ENCODE data around the gene FGL2.
"Not testable (repeated sequence)": the region's sequence is repeated elsewhere in the genome, so short reads cannot be mapped to it uniquely, and the experiment has no call there.

Gene FGL2, protein sequence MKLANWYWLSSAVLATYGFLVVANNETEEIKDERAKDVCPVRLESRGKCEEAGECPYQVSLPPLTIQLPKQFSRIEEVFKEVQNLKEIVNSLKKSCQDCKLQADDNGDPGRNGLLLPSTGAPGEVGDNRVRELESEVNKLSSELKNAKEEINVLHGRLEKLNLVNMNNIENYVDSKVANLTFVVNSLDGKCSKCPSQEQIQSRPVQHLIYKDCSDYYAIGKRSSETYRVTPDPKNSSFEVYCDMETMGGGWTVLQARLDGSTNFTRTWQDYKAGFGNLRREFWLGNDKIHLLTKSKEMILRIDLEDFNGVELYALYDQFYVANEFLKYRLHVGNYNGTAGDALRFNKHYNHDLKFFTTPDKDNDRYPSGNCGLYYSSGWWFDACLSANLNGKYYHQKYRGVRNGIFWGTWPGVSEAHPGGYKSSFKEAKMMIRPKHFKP

DNA sequence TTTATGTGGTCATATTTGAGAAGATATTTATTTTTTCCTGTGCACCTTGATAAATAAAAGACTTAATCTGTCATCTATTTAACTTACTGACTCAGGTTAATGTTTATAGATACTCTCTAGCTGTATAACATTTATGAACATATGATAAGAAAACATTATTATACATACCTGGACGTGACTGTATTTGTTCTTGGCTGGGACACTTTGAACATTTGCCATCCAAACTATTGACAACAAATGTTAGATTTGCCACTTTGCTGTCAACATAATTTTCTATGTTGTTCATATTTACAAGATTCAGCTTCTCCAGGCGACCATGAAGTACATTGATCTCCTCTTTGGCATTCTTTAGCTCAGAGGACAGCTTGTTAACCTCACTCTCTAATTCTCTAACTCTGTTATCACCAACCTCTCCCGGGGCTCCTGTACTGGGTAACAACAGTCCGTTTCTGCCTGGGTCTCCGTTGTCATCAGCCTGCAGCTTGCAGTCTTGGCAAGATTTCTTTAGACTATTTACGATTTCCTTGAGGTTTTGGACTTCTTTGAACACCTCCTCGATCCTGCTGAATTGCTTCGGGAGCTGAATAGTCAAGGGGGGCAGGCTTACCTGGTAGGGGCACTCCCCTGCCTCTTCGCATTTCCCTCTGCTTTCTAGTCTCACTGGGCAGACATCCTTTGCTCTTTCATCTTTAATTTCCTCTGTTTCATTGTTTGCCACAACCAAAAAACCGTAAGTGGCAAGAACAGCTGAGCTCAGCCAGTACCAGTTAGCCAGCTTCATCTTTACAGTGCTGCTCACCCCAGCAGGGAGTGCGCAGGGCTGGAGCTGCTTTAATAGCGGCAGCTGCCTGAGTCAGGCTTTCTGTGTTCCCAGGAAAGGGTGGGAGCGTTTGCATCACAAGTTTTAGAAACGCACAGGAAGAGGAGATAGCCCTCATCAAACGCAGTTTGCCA, at the start of gene FGL2:
TSS of gene FGL2 (minus strand) at position 807 of the 954 bp plus-strand sequence. CDS start at position 781, 26 bp downstream.
- DNase-seq, result no peak

DNA sequence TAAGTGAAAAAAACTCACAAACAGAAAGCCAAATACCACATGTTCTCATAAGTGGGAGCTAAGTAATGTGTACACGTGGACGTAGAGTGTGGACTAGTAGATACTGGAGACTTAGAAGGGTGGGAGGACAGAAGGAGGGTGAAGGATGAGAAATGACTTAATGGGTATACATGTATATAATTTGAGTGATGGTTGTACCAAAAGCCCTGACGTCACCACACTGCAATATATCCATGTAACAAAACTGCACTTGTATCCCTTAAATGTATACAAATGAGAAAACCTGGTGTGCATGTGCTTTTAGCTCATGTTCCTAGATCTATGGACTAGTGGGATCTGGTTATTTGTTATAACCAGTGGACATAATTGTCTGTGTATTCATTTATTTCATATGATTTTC, 48.5 kb upstream of the FGL2 start:
- no peak for DNase-seq

DNA sequence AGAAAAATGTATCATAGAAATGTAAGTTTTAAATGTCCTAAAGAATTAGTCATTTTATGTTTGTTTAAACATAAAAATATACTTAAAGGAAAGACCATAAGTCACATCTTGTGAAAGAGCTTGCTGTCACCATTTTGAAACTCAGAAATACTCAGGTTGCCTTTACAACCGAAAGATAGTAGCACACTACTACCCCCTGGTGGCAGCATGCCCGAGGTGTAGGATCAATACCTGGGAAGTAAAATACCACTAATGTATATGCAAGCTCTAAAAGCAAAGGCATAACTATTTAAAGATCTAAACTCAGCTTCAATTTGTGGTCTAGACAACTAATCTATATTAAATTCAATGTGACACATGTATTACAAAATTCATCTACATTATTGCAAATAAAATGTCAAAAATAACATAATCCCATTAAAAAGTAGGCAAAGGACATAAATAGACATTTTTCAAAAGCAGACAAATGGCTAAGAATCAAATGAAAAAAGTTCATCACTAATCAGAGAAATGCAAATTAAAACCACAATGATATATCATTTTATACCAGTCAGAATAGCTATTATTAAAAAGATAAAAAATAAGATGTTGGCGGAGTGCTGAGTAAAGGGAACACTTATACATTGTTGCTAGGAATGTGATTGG, 47.7 kb upstream of the FGL2 start:
- peak; percentile 56 for DNase-seq

DNA sequence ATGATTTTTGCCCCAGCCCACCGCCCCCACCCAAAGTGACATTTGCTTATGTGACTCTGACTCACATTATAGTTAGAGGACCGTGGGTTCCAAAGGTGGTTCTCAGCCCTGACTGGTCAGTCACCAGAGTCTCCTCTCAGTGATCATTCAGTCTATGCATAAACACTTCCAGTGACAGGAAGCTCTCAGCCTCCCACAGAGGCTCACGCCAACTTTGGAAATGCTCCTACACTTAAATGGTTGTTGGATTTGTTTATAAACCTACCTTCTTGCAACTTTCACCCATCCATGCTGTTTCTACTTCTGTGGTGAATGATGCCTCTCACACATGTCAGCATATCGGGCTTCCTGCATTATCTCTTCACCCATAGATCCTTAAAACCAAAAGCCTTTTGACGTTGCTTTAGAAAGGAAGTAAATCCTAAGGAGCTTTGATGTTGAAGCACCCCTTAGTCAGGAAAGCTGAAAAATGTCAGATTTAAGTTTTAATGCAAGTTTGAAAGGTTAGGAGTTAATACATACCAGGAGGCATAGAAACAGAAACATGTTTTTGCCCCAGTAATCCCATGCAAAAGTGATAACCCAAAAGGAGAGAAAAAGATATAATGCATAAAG, 46.5 kb upstream of the FGL2 start:
- DNase-seq, result no peak

DNA sequence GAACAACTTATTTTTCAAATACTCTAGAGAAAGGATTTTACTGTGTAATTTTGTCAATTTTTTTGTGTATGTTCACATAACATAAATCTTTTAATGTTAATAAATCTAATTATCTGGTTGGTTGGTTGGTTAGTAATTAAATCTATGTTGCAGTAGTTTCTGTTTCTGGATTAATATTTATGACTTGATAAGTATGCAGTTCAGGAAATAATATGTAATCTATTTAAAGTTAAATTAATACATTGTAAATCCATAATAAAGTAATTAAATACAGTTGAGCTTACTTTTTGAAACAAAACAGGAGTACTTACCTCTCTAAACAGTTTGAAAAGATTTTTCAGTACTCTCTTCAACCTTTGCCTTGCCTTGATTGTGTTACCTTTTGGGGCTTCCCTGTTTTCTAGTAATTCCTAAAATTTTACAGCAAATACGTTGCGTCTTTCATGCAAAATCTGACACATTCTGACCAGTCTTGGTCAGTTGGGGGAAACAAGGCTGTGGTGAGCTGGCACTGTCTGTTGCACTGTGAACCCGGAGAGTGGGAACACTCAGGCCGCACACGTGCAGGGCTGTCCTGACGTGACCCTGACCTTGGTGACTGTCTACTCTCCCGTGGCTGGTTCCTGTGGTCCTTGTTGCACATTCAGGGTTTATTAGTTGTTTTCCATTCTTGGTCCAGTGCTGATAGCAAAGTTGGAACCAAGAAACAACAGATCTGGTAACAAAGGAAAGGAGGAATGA, 45.6 kb upstream of the FGL2 start:
- peak; percentile 46 for DNase-seq

DNA sequence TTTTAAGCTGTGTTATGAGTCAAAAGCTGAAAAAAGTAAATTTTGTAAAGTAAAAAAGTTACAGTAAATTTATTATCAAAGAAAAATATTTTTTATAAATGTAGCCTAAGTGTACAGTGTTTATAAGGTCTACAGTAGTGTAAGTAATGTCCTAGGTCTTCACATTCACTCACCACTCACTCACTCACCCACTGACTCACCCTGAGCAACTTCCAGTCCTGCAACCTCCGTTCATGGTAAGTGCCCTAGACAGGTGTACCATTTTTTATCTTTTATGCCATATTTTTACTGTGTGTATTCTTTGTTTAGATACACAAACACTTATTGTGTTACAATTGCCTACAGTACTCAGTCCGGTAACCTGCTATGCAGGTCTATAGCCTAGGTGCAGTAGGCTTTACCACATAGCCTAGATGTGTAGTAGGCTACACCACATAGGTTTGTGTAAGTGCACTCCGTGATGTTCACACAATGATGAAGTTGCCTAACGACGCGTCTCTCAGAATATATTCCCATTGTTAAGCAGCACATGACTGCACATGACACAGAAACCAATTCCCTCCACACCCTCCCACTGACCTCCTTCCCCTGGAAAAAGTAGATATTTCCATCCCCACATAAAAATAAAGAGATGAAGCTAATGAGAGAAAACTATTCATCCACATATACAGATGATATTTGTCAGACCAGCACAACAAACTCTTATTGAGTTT, 44.8 kb upstream of the FGL2 start:
- no peak for DNase-seq

DNA sequence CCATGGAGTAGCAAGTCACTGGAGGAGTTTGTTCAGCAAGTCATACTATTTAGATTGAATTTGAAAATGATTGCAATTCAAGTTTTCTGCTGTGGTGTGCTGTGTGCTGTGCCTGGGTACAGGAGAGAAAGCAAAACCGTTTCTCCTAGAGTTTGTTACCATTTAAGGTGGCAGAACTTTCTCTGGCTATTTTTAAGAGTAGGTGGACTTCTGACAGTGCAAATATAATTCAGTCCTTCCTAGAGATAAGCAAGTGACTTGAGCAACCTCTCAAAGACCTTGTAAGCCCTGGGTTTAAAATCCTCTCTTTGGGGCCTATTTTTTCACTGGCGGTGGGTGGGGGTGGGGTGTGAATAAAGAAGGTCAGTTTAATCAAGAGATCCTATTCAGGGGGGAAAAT, 42.9 kb upstream of the FGL2 start:
- no peak for DNase-seq

DNA sequence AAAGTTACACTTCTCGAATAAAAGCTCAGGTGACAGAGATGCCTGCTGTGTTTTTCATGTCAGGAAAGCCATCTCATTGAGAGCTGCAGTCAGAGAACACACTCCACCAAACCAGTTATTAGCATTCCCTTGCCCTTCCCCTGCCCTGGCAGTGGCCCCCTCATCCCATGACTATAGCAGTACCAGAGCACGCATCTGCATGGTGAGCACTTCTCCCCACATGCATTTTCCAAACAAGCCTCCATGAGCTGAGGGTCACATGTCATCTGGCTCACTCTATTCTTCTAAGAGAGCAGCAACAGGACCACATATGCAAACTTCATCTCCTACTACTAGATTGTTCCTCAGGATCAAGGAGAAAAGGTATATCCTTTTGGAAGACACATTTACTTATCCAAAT, 42.4 kb upstream of the FGL2 start:
- no peak for DNase-seq

DNA sequence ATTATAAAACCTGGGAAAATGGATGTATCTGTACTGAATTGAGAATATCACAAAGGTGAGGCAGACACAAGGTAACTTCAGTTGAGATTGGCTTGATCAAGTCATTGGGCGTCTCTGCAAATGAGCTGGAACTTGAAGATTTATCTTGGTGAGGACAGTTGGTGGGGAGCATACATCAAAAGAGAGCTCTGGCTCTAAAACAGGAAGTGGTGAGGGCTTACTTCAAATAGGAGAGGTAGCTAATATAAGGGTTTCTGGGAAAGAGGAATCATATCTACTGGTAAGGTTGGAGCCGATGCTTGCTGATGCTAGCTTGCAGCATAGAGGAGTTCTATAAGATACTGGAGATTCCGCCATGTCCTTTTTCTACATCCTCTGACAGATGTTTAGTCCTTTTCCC, 39.9 kb upstream of the FGL2 start:
- DNase-seq, result peak; percentile 70

DNA sequence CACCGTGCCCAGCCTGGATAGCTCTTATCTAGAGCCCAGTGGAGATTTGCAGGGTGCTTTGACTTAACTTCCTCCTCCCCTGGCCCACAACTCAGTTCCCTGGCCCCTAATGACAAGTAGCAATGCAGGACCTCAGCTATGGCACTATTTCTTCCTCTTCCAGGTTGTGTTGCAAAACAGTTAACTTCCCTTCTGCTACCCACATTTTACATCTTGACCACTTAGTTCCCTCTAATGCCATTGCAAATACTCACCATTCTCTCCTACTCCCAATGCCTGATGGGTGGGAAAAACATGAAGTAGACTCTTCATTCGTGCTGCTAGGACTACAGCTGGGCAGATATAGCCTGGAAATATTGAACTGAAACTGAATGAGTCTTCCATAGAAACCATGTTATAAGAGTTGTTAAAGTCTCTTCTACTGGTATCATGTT, 39.1 kb upstream of the FGL2 start:
- peak; percentile 99 for DNase-seq

DNA sequence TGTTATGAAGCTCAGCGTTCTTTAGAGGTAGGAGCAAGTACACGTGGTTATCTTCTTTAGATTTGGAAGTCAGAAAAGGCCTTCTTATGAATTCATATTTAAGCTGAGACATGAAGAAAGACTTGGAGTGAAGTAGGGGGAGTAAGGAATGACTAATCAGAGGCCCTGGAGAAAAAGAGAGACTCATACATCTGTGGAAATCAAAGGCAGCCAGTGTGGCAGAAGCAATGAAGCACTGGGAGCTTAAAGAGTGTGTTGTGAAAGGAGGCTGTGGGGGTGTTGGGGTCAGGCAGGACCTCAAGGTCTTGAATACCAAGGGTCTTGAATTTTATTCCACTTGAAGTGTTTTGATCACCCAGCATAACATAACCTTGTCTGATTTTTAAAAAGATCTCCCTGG, 35.7 kb upstream of the FGL2 start:
- DNase-seq, result no peak

DNA sequence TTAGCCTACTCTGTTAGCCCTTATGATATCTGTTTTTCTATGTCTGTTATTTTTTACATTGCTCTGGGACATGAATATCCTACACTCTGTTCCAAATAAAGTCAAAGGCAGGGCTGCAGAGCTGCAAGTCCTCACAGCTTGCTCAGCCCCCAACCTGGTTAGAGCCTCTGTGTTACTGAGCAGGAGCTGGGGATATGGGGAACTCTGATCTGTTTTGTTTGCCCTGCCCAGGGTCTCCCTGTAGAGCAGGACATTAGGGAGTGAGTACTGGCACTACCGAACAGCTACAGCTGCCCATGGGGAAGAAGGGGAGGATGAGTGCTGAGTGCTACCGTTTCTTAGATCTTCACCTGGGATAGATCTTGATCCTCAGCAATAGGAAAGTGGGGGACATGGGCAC, 32.8 kb upstream of the FGL2 start:
- DNase-seq, result no peak

DNA sequence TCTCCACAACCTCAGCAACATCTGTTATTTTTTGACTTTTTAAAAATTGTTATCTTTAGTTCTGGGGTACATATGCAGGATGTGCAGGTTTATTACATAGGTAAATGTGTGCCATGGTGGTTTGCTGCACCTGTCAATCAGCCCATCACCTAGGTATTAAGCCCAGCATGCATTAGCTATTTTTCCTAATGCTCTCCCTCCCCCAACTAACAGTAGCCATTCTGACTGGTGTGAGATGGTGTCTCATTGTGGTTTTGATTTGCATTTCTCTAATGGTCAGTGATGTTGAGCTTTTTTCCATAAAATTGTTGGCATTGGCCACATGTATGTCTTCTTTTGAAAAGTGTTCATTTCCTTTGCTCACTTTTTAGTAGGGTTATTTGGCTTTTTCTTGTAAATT, 29.2 kb upstream of the FGL2 start:
- DNase-seq, result not testable (repeated sequence)

DNA sequence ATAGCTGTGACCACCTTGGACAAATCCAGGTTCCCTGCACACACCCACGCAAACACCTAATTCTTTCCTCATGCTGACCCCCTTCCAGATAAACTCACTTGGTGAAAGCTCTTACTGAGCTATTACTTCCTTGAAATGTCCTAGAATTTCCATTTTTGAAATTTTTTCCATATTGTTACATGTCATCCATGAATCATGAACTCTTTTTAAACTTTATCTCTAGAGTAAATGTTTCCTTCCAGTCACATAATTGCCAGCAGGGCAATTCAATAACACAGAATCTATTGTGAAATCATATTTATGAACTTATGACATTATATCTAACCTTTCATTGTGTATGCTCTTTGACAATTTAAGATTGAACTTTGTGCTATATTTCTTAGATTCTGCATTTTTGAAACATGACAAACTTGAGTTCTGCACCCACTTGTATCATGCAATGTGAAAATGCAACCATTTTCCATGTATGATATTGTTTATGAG, 26.8 kb upstream of the FGL2 start:
- DNase-seq, result no peak

DNA sequence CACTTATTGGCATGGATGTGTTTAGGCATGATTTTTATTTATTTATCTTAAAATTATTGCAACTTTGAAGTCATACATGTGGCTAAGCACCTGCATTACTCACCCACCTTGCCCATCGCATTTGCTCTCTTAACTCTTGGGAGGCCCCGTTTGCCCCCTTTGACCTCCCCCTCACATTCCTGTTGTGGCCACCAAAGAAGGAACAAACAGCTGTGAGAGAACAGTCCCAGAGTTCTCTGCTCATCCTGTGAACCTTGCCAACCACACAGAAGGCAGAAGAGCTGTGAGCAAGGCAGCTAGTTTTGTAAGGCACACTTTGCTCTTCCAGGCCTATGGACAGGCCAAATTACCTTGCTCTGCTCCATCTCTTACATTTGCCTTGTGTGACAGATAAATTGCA, 23.6 kb upstream of the FGL2 start:
- DNase-seq, result no peak

DNA sequence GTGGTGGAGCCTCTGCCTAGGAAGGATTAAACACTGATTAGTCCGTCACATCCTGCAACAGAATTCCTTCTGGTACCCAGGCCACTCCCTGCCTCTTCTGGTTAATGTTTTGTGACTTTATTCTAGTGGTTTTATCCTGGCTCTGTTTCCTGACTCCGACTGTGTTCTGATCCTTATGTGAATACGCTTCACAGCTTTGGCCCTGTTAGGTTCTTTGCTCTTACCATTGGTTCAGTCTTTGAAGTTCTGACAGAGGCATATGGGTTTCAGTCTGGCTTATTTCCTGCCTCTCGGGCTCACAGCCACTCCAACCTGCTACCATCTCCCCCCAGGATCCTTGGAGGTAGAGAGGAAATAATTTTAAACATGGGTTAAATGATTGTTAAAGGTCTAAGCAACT, 23.2 kb upstream of the FGL2 start:
- DNase-seq, result no peak

DNA sequence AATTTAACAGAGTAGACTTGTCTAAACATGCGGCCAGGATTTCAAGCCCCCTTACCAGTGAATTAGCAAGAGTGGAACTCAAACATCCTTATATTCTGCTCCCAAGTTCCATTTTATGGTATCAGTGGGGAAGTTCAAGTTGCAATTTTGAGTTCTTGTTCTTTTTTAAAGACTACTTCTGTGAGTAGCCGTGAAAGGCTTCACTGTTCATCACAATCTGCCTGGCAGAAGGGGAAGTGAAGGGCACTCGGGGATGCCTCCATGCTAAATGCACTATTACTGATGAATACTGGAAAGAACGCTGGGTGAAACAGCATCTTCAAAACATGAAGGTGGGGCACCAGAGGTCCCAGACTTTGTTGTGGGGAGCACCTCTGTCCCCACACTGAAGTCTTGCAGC, 22.4 kb upstream of the FGL2 start:
- no peak for DNase-seq

DNA sequence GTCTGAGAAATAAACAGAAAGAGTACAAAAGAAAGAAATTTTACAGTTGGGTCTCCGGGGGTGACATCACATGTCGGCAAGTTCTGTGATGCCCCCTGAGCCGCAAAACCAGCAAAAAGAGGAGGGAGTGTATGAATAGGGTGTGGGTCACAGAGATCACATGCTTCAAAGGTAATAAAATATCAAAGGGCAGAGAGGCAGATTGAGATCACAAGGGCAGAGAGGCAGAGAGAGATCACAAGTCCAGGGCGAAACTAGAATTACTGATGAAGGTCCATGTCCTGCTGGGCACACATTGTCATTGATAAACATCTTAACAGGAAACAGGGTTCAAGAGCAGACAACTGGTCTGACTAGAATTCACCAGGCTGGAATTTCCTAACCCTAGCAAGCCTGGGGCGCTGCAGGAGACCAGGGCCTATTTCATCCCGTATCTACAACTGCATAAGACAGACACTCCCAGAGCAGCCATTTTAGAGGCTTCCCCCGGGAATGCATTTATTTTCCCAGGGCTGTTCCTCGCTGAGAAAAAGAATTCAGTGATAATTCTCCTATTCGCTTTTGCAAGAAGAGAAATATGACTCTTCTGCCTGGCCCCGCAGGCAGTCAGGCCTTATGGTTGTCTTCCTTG, 20.2 kb upstream of the FGL2 start:
- not testable (repeated sequence) for DNase-seq

DNA sequence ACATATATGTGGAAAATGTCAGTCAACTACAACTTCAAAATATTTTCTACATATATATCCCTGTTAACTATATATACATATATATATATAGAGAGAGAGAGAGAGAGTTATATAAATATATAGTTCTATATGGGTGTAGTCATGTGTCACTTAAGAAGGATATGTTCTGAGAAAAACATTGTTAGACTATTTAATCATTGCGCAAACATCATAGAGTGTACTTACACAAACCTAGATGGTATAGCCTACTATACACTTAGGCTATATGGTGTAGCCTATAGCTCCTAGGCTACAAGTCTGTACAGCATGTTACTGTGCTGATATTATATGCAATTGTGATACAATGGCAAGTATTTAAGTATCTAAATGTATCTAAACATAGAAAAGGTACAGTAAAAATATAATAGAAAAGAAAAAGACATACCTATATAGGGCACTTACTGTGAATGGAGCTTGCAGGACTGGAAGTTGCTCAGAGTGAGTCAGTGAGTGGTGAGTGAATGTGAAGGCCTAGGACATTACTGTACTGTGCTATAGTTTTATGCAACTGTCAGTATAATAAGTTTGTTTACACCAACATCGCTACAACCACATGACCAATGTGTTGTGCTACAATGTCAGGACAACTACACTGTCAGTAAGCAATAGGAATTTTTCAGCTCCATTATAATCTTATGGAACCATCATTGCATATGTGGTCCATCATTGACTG, 18.0 kb upstream of the FGL2 start:
- no peak for DNase-seq
